Nephron (organoid): ENCODE data around the gene ATP1A2.

ENCODE experiments used
- H3K27ac Mint-ChIP-seq, 3 experiments: 2 replicates each; pipeline ENCODE4 v1.8.0; 2020; ENCODE audit warnings: mixed read lengths in 3 of 3, mild to moderate bottlenecking in 2 of 3, moderate library complexity in 1 of 3
- H3K27me3 Mint-ChIP-seq: 2 replicates; pipeline ENCODE4 v1.8.0; 2021; ENCODE audit warnings: low read depth, mild to moderate bottlenecking, moderate library complexity, mixed read lengths
- H3K36me3 Mint-ChIP-seq: 2 replicates; pipeline ENCODE4 v1.8.0; 2020; ENCODE audit warnings: low read depth, mixed read lengths
- H3K4me1 Mint-ChIP-seq: 2 replicates; pipeline ENCODE4 v1.8.0; 2020; ENCODE audit warnings: mixed read lengths
- H3K4me3 Mint-ChIP-seq, 3 experiments: 2 replicates each; pipeline ENCODE4 v1.8.0; 2020; ENCODE audit warnings: mild to moderate bottlenecking in 3 of 3, mixed read lengths in 3 of 3, moderate library complexity in 2 of 3
- H3K9me3 Mint-ChIP-seq: 2 replicates; pipeline ENCODE4 v1.8.0; 2020; ENCODE audit warnings: mixed read lengths
- TF ChIP-seq, protein P1 (sequence below), 3 experiments: fragments of 200-600 bp; sonication (generic); IDR thresholded peaks; one replicate each; pipeline ENCODE4 v1.5.0; 2021; ENCODE audit warnings: antibody characterized with exemption in 3 of 3; ENCODE audit not compliant: unreplicated experiment in 3 of 3

The ATP1A2 gene

DNA sequence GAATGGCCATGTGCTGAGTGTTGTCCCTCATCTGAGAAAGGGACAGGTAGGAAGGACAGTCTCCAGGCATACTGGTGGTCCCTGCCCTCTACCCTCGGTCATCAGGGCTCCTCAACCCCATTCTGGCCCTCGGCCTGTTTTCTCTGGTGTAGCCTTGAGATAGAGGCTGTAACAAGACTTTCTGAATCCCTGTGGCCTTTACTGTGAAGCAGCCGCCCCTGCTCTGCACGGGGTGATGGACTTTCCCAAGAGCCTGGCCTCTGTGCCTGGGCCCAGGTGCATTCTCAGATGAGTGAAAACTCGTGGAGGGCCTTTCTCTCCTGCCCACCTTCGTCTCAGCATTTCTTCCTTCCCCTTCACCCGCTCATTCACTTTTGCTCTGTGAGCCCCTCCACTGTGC lies 71.8 kb downstream of the ATP1A2 start:
- Mint-ChIP-seq H3K27ac (no peak overlapping the region), H3K27me3 (peaks cover 11% of the 10 kb centered on the region), H3K4me1 (peaks cover 23% of the 10 kb centered on the region), H3K9me3 (no peaks in the 10 kb centered on the region), H3K4me3 (no peak overlapping the region), H3K36me3 (no peaks in the 10 kb centered on the region)
- TF ChIP-seq, protein P1, sequence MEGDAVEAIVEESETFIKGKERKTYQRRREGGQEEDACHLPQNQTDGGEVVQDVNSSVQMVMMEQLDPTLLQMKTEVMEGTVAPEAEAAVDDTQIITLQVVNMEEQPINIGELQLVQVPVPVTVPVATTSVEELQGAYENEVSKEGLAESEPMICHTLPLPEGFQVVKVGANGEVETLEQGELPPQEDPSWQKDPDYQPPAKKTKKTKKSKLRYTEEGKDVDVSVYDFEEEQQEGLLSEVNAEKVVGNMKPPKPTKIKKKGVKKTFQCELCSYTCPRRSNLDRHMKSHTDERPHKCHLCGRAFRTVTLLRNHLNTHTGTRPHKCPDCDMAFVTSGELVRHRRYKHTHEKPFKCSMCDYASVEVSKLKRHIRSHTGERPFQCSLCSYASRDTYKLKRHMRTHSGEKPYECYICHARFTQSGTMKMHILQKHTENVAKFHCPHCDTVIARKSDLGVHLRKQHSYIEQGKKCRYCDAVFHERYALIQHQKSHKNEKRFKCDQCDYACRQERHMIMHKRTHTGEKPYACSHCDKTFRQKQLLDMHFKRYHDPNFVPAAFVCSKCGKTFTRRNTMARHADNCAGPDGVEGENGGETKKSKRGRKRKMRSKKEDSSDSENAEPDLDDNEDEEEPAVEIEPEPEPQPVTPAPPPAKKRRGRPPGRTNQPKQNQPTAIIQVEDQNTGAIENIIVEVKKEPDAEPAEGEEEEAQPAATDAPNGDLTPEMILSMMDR (IDR thresholded peaks at IDR 0.05; ENCODE audit: unreplicated experiment in 3 of 3): no peak

DNA sequence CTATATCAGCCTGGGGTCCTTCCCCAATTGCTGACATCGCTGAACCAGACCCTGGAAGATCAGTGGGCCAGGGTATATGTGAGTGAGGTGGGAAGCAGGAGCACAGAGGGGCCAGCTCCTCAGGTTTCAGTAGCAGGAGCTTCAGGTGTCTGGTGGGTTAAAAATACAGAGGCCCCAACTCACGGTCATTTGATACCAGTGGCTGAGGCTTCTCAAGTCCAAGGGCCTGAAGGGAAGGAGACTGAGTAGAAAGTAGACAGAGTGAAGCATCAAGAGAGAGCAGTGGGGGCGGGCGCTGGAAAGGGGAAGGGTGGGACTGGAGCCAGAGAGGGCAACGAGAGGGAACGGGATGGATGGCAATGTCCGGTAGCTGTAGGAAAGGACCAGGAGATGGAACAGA lies 72.8 kb downstream of the ATP1A2 start:
- H3K4me1 Mint-ChIP-seq: peaks cover 26% of the 10 kb centered on the region
- no peaks in the 10 kb centered on the region for H3K36me3 Mint-ChIP-seq
- H3K27me3 Mint-ChIP-seq: peaks cover 11% of the 10 kb centered on the region
- peak overlapping the region in 1 of 3 experiments; percentile 8 for H3K27ac Mint-ChIP-seq
- no peaks in the 10 kb centered on the region for H3K9me3 Mint-ChIP-seq
- TF ChIP-seq, protein P1 (IDR thresholded peaks at IDR 0.05; ENCODE audit: unreplicated experiment in 3 of 3): no peak
- H3K4me3 Mint-ChIP-seq: no peak overlapping the region

DNA sequence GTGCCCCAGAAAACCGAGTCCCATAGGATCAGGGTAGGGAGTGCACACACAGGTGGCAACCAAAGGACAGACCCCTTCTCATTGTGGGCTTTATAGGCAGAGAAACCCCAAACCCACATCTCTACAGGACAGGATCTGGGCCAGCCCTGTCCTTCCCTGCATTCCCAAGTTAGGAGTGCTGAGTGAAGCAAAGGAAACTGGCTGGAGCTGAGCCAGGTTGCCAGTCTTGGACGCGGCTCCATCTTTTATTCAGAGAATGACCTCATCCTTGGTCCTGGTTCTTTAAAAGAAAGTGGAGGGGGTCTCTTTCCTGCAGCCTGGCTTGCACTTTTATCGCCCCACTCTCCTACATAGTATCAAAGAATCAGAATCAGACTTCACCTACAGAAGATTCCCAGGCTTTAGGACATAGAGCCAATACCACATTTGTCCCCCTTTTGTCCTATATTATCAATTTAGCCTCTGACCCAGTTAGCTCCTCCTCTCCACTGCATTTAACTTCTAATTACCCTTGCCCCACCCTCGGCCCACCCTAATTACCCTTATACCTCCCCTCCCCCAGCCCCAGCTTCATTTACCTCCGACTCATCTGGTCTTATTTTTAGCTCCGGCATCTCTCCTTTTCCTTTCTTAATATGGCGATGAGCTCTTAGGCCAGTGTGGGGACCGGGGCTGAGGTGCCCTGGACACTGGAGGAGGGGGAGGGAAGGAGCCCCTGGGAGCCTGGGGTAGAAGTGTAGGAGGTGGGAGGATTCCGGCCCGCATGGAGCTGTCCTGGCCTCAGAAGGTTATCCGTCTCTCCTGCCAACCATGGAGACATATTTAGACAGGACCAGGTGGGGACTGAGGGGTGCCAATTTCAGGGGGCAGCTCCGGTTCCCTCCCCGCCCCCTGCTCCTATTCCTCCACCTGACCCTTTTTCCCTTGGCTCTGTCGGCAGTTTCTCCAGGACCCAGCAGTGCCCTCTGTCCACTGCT lies 74.4 kb downstream of the ATP1A2 start, which contains the start of gene CASQ1:
Gene CASQ1, plus strand, starts transcription at position 927 of the 977 bp plus-strand sequence. CDS start 177 bp downstream, outside the sequence.
- no peaks in the 10 kb centered on the region for H3K9me3 Mint-ChIP-seq
- H3K4me1 Mint-ChIP-seq: peaks cover 26% of the 10 kb centered on the region
- H3K27me3 Mint-ChIP-seq: peaks cover 11% of the 10 kb centered on the region
- H3K4me3 Mint-ChIP-seq: no peak within 1 kb of the TSS
- peak within 1 kb of the TSS in 2 of 3 experiments; percentile 31 to 48 for H3K27ac Mint-ChIP-seq
- no peaks in the 10 kb centered on the region for H3K36me3 Mint-ChIP-seq
- TF ChIP-seq, protein P1 (IDR thresholded peaks at IDR 0.05; ENCODE audit: unreplicated experiment in 3 of 3): no peak

DNA sequence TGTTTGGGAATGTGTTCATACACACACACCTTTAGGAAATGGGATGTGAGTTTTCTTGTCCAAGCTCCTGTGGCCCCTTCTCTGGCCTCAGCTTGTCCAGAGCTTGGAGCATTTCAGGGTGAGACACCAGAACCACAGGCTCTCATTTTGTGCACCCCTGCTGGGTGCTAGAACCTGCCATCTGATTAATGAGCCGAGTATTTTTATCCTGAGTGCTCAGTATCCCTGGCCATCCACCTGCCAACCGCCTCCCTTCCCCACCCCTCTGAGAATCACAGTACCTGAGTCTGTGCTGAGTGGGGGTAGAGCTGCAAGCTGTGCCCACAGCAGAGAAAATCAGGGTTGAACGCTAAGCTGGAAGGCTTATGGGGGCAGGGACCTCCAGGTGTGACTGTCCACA lies 76.2 kb downstream of the ATP1A2 start:
- Mint-ChIP-seq H3K27ac (no peak overlapping the region), H3K27me3 (peaks cover 11% of the 10 kb centered on the region), H3K36me3 (no peaks in the 10 kb centered on the region), H3K9me3 (no peaks in the 10 kb centered on the region), H3K4me1 (peaks cover 26% of the 10 kb centered on the region), H3K4me3 (no peak overlapping the region)
- TF ChIP-seq, protein P1 (IDR thresholded peaks at IDR 0.05; ENCODE audit: unreplicated experiment in 3 of 3): no peak

DNA sequence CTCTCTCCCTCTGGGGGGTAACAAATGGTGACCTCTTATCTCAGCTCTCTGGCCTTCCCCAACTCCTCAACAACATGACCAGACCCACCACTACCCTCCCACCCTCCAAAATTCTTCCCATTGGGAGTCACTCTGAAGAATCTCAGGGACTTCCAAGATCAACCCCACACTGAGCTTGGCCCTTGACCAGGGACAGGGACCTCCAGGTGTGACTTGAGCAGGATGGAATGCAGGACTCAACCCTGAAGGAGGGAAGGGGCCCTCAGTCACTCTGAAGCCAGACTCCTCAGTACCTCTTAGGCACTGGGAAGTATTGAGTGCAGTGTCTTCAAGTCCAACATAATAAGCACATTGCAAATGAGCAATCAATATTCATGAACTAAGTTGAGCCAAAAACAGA lies 76.7 kb downstream of the ATP1A2 start:
- Mint-ChIP-seq H3K27ac (no peak overlapping the region), H3K36me3 (no peaks in the 10 kb centered on the region), H3K27me3 (peaks cover 11% of the 10 kb centered on the region), H3K4me1 (peaks cover 26% of the 10 kb centered on the region), H3K9me3 (no peaks in the 10 kb centered on the region), H3K4me3 (no peak overlapping the region)
- TF ChIP-seq, protein P1 (IDR thresholded peaks at IDR 0.05; ENCODE audit: unreplicated experiment in 3 of 3): no peak
